ENCODE data around the gene CHST13. TPM values are rescaled to one million over a fixed set of nuclear protein-coding genes. Genes with fewer than 3 reads are reported as not detected.

Gene CHST13
- total RNA-seq, 2 donors from 2014 or later, result 1.6 to 6.7 TPM

- H3K27ac ChIP-seq (ENCODE audit: low read depth, low read length), result no peak overlapping the region
- no peaks in the 10 kb centered on the region for H3K27me3 ChIP-seq (ENCODE audit: control insufficient read depth, insufficient read depth, low read length, poor library complexity, severe bottlenecking)
- Mint-ChIP-seq H3K27ac (peak overlapping the region; percentile 66), H3K4me3 (no peak overlapping the region), H3K4me1 (peaks cover 8% of the 10 kb centered on the region), H3K9me3 (no peaks in the 10 kb centered on the region), H3K36me3 (ENCODE audit: low read depth) (no peaks in the 10 kb centered on the region), H3K27me3 (ENCODE audit: insufficient read depth) (no peaks in the 10 kb centered on the region)
- TF ChIP-seq, protein P1, sequence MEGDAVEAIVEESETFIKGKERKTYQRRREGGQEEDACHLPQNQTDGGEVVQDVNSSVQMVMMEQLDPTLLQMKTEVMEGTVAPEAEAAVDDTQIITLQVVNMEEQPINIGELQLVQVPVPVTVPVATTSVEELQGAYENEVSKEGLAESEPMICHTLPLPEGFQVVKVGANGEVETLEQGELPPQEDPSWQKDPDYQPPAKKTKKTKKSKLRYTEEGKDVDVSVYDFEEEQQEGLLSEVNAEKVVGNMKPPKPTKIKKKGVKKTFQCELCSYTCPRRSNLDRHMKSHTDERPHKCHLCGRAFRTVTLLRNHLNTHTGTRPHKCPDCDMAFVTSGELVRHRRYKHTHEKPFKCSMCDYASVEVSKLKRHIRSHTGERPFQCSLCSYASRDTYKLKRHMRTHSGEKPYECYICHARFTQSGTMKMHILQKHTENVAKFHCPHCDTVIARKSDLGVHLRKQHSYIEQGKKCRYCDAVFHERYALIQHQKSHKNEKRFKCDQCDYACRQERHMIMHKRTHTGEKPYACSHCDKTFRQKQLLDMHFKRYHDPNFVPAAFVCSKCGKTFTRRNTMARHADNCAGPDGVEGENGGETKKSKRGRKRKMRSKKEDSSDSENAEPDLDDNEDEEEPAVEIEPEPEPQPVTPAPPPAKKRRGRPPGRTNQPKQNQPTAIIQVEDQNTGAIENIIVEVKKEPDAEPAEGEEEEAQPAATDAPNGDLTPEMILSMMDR (conservative IDR thresholded peaks at IDR 0.05), result no peak
- DNase-seq, result no peak
- H3K9me3 ChIP-seq (ENCODE audit: control insufficient read depth, low read length), result no peaks in the 10 kb centered on the region
- H3K4me1 ChIP-seq (ENCODE audit: control insufficient read depth, insufficient read depth, low read length), result peaks cover 6% of the 10 kb centered on the region
- H3K4me3 ChIP-seq (ENCODE audit: low read length), result no peak overlapping the region
- no peak overlapping the region for H3K9ac ChIP-seq (ENCODE audit: extremely low read depth, low read length, poor library complexity, severe bottlenecking)
- H3K36me3 ChIP-seq (ENCODE audit: control insufficient read depth, insufficient read depth, low read length), result no peaks in the 10 kb centered on the region
- 67% methylated on average over 4 of the region's 4 CpGs; no CpG with 5 or more reads in 1 of the 2 experiments for WGBS, 2 experiments (ENCODE audit: insufficient coverage in 1 of 2, insufficient read length in 1 of 2)
Observed at GRCh38 chr3:126498461-126498860, 25.5 kb upstream of the CHST13 start.

- Histone ChIP-seq H3K27ac (ENCODE audit: low read depth, low read length) (no peak overlapping the region), H3K9me3 (ENCODE audit: control insufficient read depth, low read length) (no peaks in the 10 kb centered on the region), H3K4me1 (ENCODE audit: control insufficient read depth, insufficient read depth, low read length) (peaks cover 6% of the 10 kb centered on the region), H3K9ac (ENCODE audit: extremely low read depth, low read length, poor library complexity, severe bottlenecking) (no peak overlapping the region), H3K36me3 (ENCODE audit: control insufficient read depth, insufficient read depth, low read length) (no peaks in the 10 kb centered on the region), H3K4me3 (ENCODE audit: low read length) (no peak overlapping the region), H3K27me3 (ENCODE audit: control insufficient read depth, insufficient read depth, low read length, poor library complexity, severe bottlenecking) (no peaks in the 10 kb centered on the region)
- peak; percentile 83 for DNase-seq
- Mint-ChIP-seq H3K27me3 (ENCODE audit: insufficient read depth) (no peaks in the 10 kb centered on the region), H3K27ac (peak overlapping the region; percentile 66), H3K4me1 (peaks cover 8% of the 10 kb centered on the region), H3K9me3 (no peaks in the 10 kb centered on the region), H3K4me3 (no peak overlapping the region), H3K36me3 (ENCODE audit: low read depth) (no peaks in the 10 kb centered on the region)
- TF ChIP-seq, protein P1 (conservative IDR thresholded peaks at IDR 0.05), result peak; percentile 65
- WGBS, 2 experiments (ENCODE audit: insufficient coverage in 1 of 2, insufficient read length in 1 of 2), result 51 to 67% methylated on average over 4 to 10 of the region's 10 CpGs
Observed at GRCh38 chr3:126498929-126499328, 25.0 kb upstream of the CHST13 start.

DNA sequence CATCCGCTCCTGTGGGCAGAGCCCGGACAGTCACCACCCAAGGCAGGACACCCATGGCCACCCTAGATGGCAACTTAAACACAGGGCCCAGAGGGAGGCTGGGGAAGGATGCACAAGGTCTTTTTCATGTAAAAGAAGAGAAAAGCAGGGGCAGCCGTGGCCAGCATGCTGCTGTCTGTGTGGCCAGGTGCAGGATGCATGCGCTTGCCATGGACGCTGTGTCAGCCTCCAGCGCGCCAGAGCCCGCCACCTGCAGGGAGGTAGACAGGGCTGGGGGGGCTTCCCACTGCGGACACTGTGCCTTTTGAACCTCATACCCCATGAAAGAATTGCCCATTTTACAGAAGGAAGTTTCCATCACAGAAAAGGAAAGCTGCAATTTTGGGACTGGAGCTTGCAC, 24.6 kb upstream of the CHST13 start:
- peaks cover 8% of the 10 kb centered on the region for H3K4me1 Mint-ChIP-seq
- no peak overlapping the region for H3K4me3 Mint-ChIP-seq
- no peaks in the 10 kb centered on the region for H3K9me3 Mint-ChIP-seq
- Histone ChIP-seq H3K9me3 (ENCODE audit: control insufficient read depth, low read length) (no peaks in the 10 kb centered on the region), H3K27ac (ENCODE audit: low read depth, low read length) (no peak overlapping the region), H3K9ac (ENCODE audit: extremely low read depth, low read length, poor library complexity, severe bottlenecking) (no peak overlapping the region), H3K36me3 (ENCODE audit: control insufficient read depth, insufficient read depth, low read length) (no peaks in the 10 kb centered on the region), H3K4me1 (ENCODE audit: control insufficient read depth, insufficient read depth, low read length) (peaks cover 6% of the 10 kb centered on the region), H3K4me3 (ENCODE audit: low read length) (no peak overlapping the region), H3K27me3 (ENCODE audit: control insufficient read depth, insufficient read depth, low read length, poor library complexity, severe bottlenecking) (no peaks in the 10 kb centered on the region)
- no peaks in the 10 kb centered on the region for H3K27me3 Mint-ChIP-seq (ENCODE audit: insufficient read depth)
- 92 to 94% methylated on average over 6 to 9 of the region's 9 CpGs for WGBS, 2 experiments (ENCODE audit: insufficient coverage in 1 of 2, insufficient read length in 1 of 2)
- no peak for DNase-seq
- H3K27ac Mint-ChIP-seq, result no peak overlapping the region
- no peaks in the 10 kb centered on the region for H3K36me3 Mint-ChIP-seq (ENCODE audit: low read depth)
- TF ChIP-seq, protein P1 (conservative IDR thresholded peaks at IDR 0.05), result no peak
